IMR-90 (cell line): ENCODE results near the gene MYPOP. TPM values are rescaled to one million over a fixed set of nuclear protein-coding genes. Genes with fewer than 3 reads are reported as not detected.
A peak's percentile ranks its signal among the peaks of the same experiment; 100 is the strongest.
"Not testable (repeated sequence)": the region's sequence is repeated elsewhere in the genome, so short reads cannot be mapped to it uniquely, and the experiment has no call there.

Source experiments
- ATAC-seq: fragments of 200-7000 bp; cut with Tn5 transposase; 2 replicates; pipeline ENCODE4 v1.9.1; 2020; ENCODE audit warnings: low read depth, mild to moderate bottlenecking, moderate library complexity
- BruUV-seq: library from RNA; stranded (reverse); fragments of 400-500 nt; replicated peaks from 2 replicates; lab custom pipeline; 2021; lab: Mats Ljungman, UMichigan
- CTCF ChIA-PET: fragments of 300-600 bp; formaldehyde crosslinking; extraction: SDS; loops from one replicate; lab custom pipeline; 2021; ENCODE audit warnings: antibody characterized with exemption; lab: Yijun Ruan, JAX
- POLR2A ChIA-PET: fragments of 300-600 bp; sonication (Branson Sonifier 250); formaldehyde crosslinking; loops from one replicate; lab custom pipeline; 2022; ENCODE audit warnings: antibody characterized with exemption; ENCODE audit not compliant: unreplicated experiment; lab: Charles Lee
- DNase-seq: peaks from one replicate; pipeline ENCODE4 v3.0.0; 2013
- H2AFZ ChIP-seq: replicated peaks from 2 replicates; pipeline ENCODE3; 2013; ENCODE audit warnings: low read length, mild to moderate bottlenecking; ENCODE audit not compliant: poor library complexity
- H2AK5ac ChIP-seq: 2 replicates; pipeline ENCODE4 v1.6.1; 2013; ENCODE audit warnings: low read depth, low read length, inconsistent platforms
- H2AK9ac ChIP-seq: replicated peaks from 2 replicates; pipeline ENCODE3; 2013; ENCODE audit warnings: mild to moderate bottlenecking, low read depth, low read length, moderate library complexity; ENCODE audit not compliant: poor library complexity
- H2BK120ac ChIP-seq: 2 replicates; pipeline ENCODE4 v1.6.1; 2013; ENCODE audit warnings: low read depth, low read length, inconsistent platforms
- H2BK15ac ChIP-seq: 3 replicates; pipeline ENCODE4 v1.6.1; 2013; ENCODE audit warnings: low read depth, low read length, inconsistent platforms
- H2BK20ac ChIP-seq: 2 replicates; pipeline ENCODE4 v1.6.1; 2013; ENCODE audit warnings: low read depth, mild to moderate bottlenecking, inconsistent platforms, low read length, moderate library complexity
- H2BK5ac ChIP-seq: 2 replicates; pipeline ENCODE4 v1.6.1; 2013; ENCODE audit warnings: mild to moderate bottlenecking, low read depth, low read length, inconsistent platforms; ENCODE audit not compliant: poor library complexity, severe bottlenecking
- H3K14ac ChIP-seq: replicated peaks from 2 replicates; pipeline ENCODE4 v1.6.1; 2013; ENCODE audit warnings: low read depth, low read length, inconsistent platforms
- H3K18ac ChIP-seq: 2 replicates; pipeline ENCODE4 v1.6.1; 2013; ENCODE audit warnings: low read depth, low read length, control low read depth
- H3K23ac ChIP-seq: 2 replicates; pipeline ENCODE4 v1.6.1; 2013; ENCODE audit warnings: low read depth, low read length, inconsistent platforms
- H3K27ac ChIP-seq: 2 replicates; pipeline ENCODE4 v1.5.1; 2013; ENCODE audit warnings: mild to moderate bottlenecking, control low read depth, low read length; ENCODE audit not compliant: insufficient read depth
- H3K27me3 ChIP-seq: 2 replicates; pipeline ENCODE4 v1.6.1; 2013; ENCODE audit warnings: low read length; ENCODE audit not compliant: control insufficient read depth, insufficient read depth
- H3K36me3 ChIP-seq: 2 replicates; pipeline ENCODE4 v1.6.1; 2013; ENCODE audit warnings: low read length, mixed read lengths; ENCODE audit not compliant: control insufficient read depth, insufficient read depth
- H3K4ac ChIP-seq: 2 replicates; pipeline ENCODE4 v1.6.1; 2013; ENCODE audit warnings: low read depth, low read length, inconsistent platforms
- H3K4me1 ChIP-seq: 2 replicates; pipeline ENCODE4 v1.6.1; 2013; ENCODE audit warnings: low read length, mixed read lengths; ENCODE audit not compliant: control insufficient read depth, insufficient read depth
- H3K4me2 ChIP-seq: 2 replicates; pipeline ENCODE4 v1.6.1; 2013; ENCODE audit warnings: low read depth, mild to moderate bottlenecking, control low read depth, low read length, moderate library complexity
- H3K4me3 ChIP-seq: 2 replicates; pipeline ENCODE4 v1.5.1; 2013; ENCODE audit warnings: low read depth, mild to moderate bottlenecking, control low read depth, low read length, moderate library complexity; ENCODE audit not compliant: insufficient read depth
- H3K56ac ChIP-seq: 2 replicates; pipeline ENCODE4 v1.6.1; 2013; ENCODE audit warnings: low read length, inconsistent platforms; ENCODE audit not compliant: insufficient read depth; ENCODE audit errors: extremely low read depth
- H3K79me1 ChIP-seq, 2 experiments: 2 replicates each; pipeline ENCODE4 v1.6.1; 2013; ENCODE audit warnings: low read length in 2 of 2, inconsistent platforms in 1 of 2, low read depth in 1 of 2
- H3K9ac ChIP-seq: 2 replicates; pipeline ENCODE4 v1.6.1; 2013; ENCODE audit warnings: low read depth, low read length, control low read depth
- H3K9me1 ChIP-seq: 2 replicates; pipeline ENCODE4 v1.6.1; 2013; ENCODE audit warnings: low read length, inconsistent platforms; ENCODE audit not compliant: insufficient read depth
- H3K9me3 ChIP-seq: 2 replicates; pipeline ENCODE4 v1.6.1; 2013; ENCODE audit warnings: low read length; ENCODE audit not compliant: control insufficient read depth, insufficient read depth
- H4K20me1 ChIP-seq: 2 replicates; pipeline ENCODE4 v1.6.1; 2013; ENCODE audit warnings: low read length, inconsistent platforms; ENCODE audit not compliant: insufficient read depth
- H4K5ac ChIP-seq: 2 replicates; pipeline ENCODE4 v1.6.1; 2013; ENCODE audit warnings: mild to moderate bottlenecking, low read depth, low read length, control low read depth
- H4K8ac ChIP-seq, 2 experiments: 2 replicates each; pipeline ENCODE4 v1.6.1; 2013; ENCODE audit warnings: low read depth in 2 of 2, low read length in 2 of 2, control low read depth in 1 of 2, inconsistent platforms in 1 of 2
- H4K91ac ChIP-seq: 2 replicates; pipeline ENCODE4 v1.6.1; 2013; ENCODE audit warnings: low read depth, low read length, inconsistent platforms; ENCODE audit not compliant: insufficient read depth
- WGBS, 2 experiments: methylation state at CpG; one replicate each; pipeline versions ENCODE4 v1.1.5 to v1.1.7; 2013; ENCODE audit warnings: missing lambda C conversion rate in 2 of 2; ENCODE audit not compliant: insufficient read length in 1 of 2; ENCODE audit errors: extremely low coverage in 2 of 2; 5-methylcytosine and 5-hydroxymethylcytosine counted together
- dilution Hi-C: fragments of 300-500 bp; cut with HindIII; formaldehyde crosslinking; loops from one replicate; pipeline ENCODE4 v1.14.3; 2018; ENCODE audit warnings: low sequenced_read_pairs; ENCODE audit not compliant: unreplicated experiment
- in situ Hi-C: fragments of 300-500 bp; cut with MboI; formaldehyde crosslinking; loops from 3 replicates; pipeline ENCODE4 v1.14.3; 2019; ENCODE audit warnings: low sequenced_read_pairs, inconsistent platforms, mixed read lengths
- intact Hi-C: fragments of 100-400 bp; cut with micrococcal nuclease; formaldehyde crosslinking; loops from 2 replicates; pipeline ENCODE4 v1.10.0; 2022
- polyA plus RNA-seq, 3 experiments: library from polyadenylated mRNA; depleted of rRNA; stranded (reverse); fragments of >200 nt; gene quantifications; 2 replicates each; pipeline ENCODE4 v1.2.3, GENCODE V29; 2012; ENCODE audit warnings: low replicate concordance in 1 of 3
- total RNA-seq: library from RNA; depleted of rRNA; stranded (reverse); fragments of >200 nt; gene quantifications from 2 replicates; pipeline ENCODE4 v1.2.3, GENCODE V29; 2012

The MYPOP gene
- total and polyA plus RNA-seq, 2 of the 4 experiments (the other 2 are of a cell fraction), result 0.36 to 2.8 TPM

DNA sequence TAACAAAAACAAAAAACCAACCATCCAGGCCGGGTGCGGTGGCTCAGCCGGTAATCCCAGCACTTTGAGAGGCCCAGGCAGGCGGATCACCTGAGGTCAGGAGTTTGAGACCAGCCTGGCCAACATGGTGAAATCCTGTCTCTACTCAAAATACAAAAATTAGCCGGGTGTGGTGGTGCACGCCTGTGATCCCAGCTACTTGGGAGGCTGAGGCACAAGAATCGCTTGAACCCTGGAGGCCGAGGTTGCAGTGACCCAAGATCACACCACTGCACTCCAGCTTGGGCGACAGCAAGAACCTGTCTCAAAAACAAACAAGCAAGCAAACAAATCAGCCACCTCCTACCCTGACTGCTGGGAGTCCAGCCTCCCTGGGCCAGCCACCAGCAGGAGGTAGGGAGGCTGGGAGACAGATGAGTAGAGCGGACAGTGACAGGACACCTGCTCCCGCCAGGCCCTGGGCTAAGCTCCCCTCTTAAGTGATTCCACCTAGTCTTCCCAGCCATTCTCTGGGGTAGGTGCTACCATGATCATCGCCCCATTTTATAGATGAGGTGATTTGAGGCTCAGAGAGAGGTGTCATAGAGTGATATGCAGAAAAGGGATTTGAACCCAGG, 6.3 kb downstream of the MYPOP start:
- BruUV-seq, H2BK5ac ChIP-seq, H3K27ac ChIP-seq, H3K56ac ChIP-seq, H3K9me3 ChIP-seq, H4K8ac ChIP-seq, H3K14ac ChIP-seq, H3K23ac ChIP-seq, ATAC-seq, H3K9me1 ChIP-seq, H3K27me3 ChIP-seq, H2AFZ ChIP-seq, H3K9ac ChIP-seq, dilution Hi-C loops, H2AK5ac ChIP-seq, in situ Hi-C loops, H3K18ac ChIP-seq, H2BK20ac ChIP-seq, H2BK15ac ChIP-seq, H4K91ac ChIP-seq, H3K4me1 ChIP-seq, H4K5ac ChIP-seq, POLR2A ChIA-PET, DNase-seq, H3K4me2 ChIP-seq, H4K20me1 ChIP-seq, intact Hi-C loops, H3K4ac ChIP-seq, H2BK120ac ChIP-seq, H3K4me3 ChIP-seq: not testable (repeated sequence)
- Histone ChIP-seq H3K36me3 (peaks cover 32% of the 10 kb centered on the region), H3K79me1 (peaks cover 8 to 15% of the 10 kb centered on the region in 2 experiments), H2AK9ac (peak overlapping the region; percentile 55)
- WGBS, 2 experiments, result 90% methylated on average over 5 of the region's 12 CpGs; no CpG with 5 or more reads in 1 of the 2 experiments
- CTCF ChIA-PET, result interaction anchor here (0.7 kb wide), 1 partner anchor 32 kb away, joined by 4 read pairs; no protein-coding TSS in a partner anchor
